GM12891 (cell line): ENCODE measurements around the gene ZSWIM6.

ENCODE experiments used
- DNase-seq: peaks from one replicate; pipeline ENCODE4 v3.0.0; 2011; ENCODE audit warnings: low spot score; ENCODE audit not compliant: insufficient read length
- FAIRE-seq: peaks from 2 replicates; lab custom pipeline; 2011; peaks lifted over from hg19 to GRCh38; lab: Jason Lieb, UNC
- PAX5 ChIP-seq: IDR thresholded peaks from 2 replicates; pipeline ENCODE4 v1.6.1; 2011; ENCODE audit warnings: low read length, moderate library complexity, mild to moderate bottlenecking; ENCODE audit not compliant: insufficient read depth, severe bottlenecking
- POLR2A ChIP-seq: IDR thresholded peaks from 2 replicates; pipeline ENCODE4 v1.6.1; 2011; ENCODE audit warnings: low read depth, low read length, control low read depth
- POLR2AphosphoS5 ChIP-seq: IDR thresholded peaks from 2 replicates; pipeline ENCODE4 v1.6.1; 2011; ENCODE audit warnings: low read depth, low read length, control low read depth
- POU2F2 ChIP-seq: IDR thresholded peaks from 2 replicates; pipeline ENCODE4 v1.6.1; 2011; ENCODE audit warnings: low read depth, mild to moderate bottlenecking, control low read depth, low read length, moderate library complexity
- SPI1 ChIP-seq: IDR thresholded peaks from 2 replicates; pipeline ENCODE4 v1.6.1; 2011; ENCODE audit warnings: low read depth, low read length, control low read depth
- TAF1 ChIP-seq: IDR thresholded peaks from 2 replicates; pipeline ENCODE4 v1.6.1; 2011; ENCODE audit warnings: low read depth, low read length, control low read depth

Gene ZSWIM6

GRCh38 chr5:61307191-61307590, 24.9 kb upstream of the ZSWIM6 start:
- FAIRE-seq (peak; percentile 43), DNase-seq (no peak)
- TF ChIP-seq TAF1 (no peak), PAX5 (no peak), POLR2A (no peak), POU2F2 (no peak), POLR2AphosphoS5 (no peak)

- TF ChIP-seq POLR2AphosphoS5 (no peak), POU2F2 (no peak), SPI1 (no peak), POLR2A (no peak), TAF1 (no peak), PAX5 (no peak)
- no peak for DNase-seq
- no peak for FAIRE-seq
Observed at GRCh38 chr5:61307611-61308010, 24.4 kb upstream of the ZSWIM6 start.

- DNase-seq (no peak), FAIRE-seq (no peak)
- TF ChIP-seq POLR2AphosphoS5 (no peak), SPI1 (no peak), PAX5 (no peak), TAF1 (no peak), POU2F2 (no peak), POLR2A (no peak)
Observed at GRCh38 chr5:61308712-61309111, 23.3 kb upstream of the ZSWIM6 start.

GRCh38 chr5:61309115-61309514, 22.9 kb upstream of the ZSWIM6 start:
- DNase-seq = no peak
- TF ChIP-seq TAF1 (no peak), POLR2AphosphoS5 (no peak)
- FAIRE-seq = no peak

GRCh38 chr5:61311056-61311610, 20.9 kb upstream of the ZSWIM6 start:
- FAIRE-seq (no peak), DNase-seq (no peak)
- no peak for TF ChIP-seq POU2F2

GRCh38 chr5:61311836-61312808, 19.9 kb upstream of the ZSWIM6 start:
- no peak for DNase-seq
- no peak for TF ChIP-seq SPI1
- TF ChIP-seq POLR2A = no peak
- no peak for TF ChIP-seq PAX5
- TF ChIP-seq TAF1 = no peak
- TF ChIP-seq POLR2AphosphoS5 = no peak
- no peak for TF ChIP-seq POU2F2
- FAIRE-seq = no peak

GRCh38 chr5:61313960-61314681, 17.9 kb upstream of the ZSWIM6 start:
- DNase-seq = no peak
- no peak for FAIRE-seq
- no peak for TF ChIP-seq POLR2AphosphoS5
- no peak for TF ChIP-seq PAX5
- TF ChIP-seq TAF1 = no peak
- TF ChIP-seq POU2F2 = no peak

- FAIRE-seq (peak; percentile 40), DNase-seq (no peak)
- no peak for TF ChIP-seq POLR2A
- no peak for TF ChIP-seq PAX5
- TF ChIP-seq POU2F2 = no peak
- TF ChIP-seq SPI1 = no peak
- no peak for TF ChIP-seq TAF1
- TF ChIP-seq POLR2AphosphoS5 = no peak
Observed at GRCh38 chr5:61318376-61318775, 13.7 kb upstream of the ZSWIM6 start.

GRCh38 chr5:61319388-61320146, 12.5 kb upstream of the ZSWIM6 start:
- DNase-seq (peak; percentile 52), FAIRE-seq (peak; percentile 99)
- TF ChIP-seq SPI1 (peak; percentile 81), POLR2A (no peak), PAX5 (no peak), POLR2AphosphoS5 (no peak), POU2F2 (peak; percentile 68; the same call in 1 of the 2 replicates), TAF1 (no peak)
